HEK293 (cell line): ENCODE results near the gene MAPK14.

Experiments used
- CTCF ChIA-PET: fragments of 350-600 bp; formaldehyde crosslinking; extraction: SDS; loops from one replicate; lab custom pipeline; 2021; ENCODE audit warnings: antibody characterized with exemption; lab: Yijun Ruan, JAX
- POLR2A ChIA-PET: fragments of 300-600 bp; formaldehyde crosslinking; extraction: SDS; loops from one replicate; lab custom pipeline; 2020; ENCODE audit warnings: antibody characterized with exemption, inconsistent platforms; lab: Yijun Ruan, JAX
- H3K27ac ChIP-seq: fragments of 200-500 bp; sonication (Bioruptor generic); 2 replicates; pipeline ENCODE4 v1.5.1; 2014; ENCODE audit warnings: low read depth, low read length, control low read depth, inconsistent platforms; ENCODE audit errors: extremely low read depth
- H3K36me3 ChIP-seq, 2 experiments: fragments of 200-500 bp in 1 of 2; sonication (Bioruptor generic) in 1 of 2; 1 replicate in 1 of 2; 2 replicates in 1 of 2; pipeline ENCODE4 v1.5.1; 2014 to 2017; ENCODE audit warnings: inconsistent platforms in 2 of 2, low read length in 2 of 2; ENCODE audit not compliant: control insufficient read depth in 2 of 2, insufficient read depth in 1 of 2
- H3K4me1 ChIP-seq: fragments of 200-500 bp; sonication (Bioruptor generic); 2 replicates; pipeline ENCODE4 v1.5.1; 2014; ENCODE audit warnings: mild to moderate bottlenecking, low read length, inconsistent platforms; ENCODE audit not compliant: control insufficient read depth, insufficient read depth
- H3K4me3 ChIP-seq: 2 replicates; pipeline ENCODE4 v1.5.1; 2011; ENCODE audit warnings: low read depth, mild to moderate bottlenecking, control low read depth, low read length, moderate library complexity
- H3K9me3 ChIP-seq: fragments of 200-500 bp; sonication (Bioruptor generic); 2 replicates; pipeline ENCODE4 v1.5.1; 2014; ENCODE audit warnings: low read depth, low read length, inconsistent platforms; ENCODE audit not compliant: control insufficient read depth, insufficient read depth
- GLI4 ChIP-seq: fragments of 450-650 bp; formaldehyde crosslinking; IDR thresholded peaks from 2 replicates; pipeline ENCODE4 v1.5.1; 2016; ENCODE audit warnings: missing biosample characterization, missing genetic modification characterization
- HOXD13 ChIP-seq: sonication (generic); formaldehyde crosslinking; IDR thresholded peaks from 2 replicates; pipeline ENCODE4 v1.8.0; 2022; ENCODE audit warnings: missing genetic modification reagents, borderline replicate concordance
- MYNN ChIP-seq: fragments of 450-650 bp; formaldehyde crosslinking; IDR thresholded peaks from 2 replicates; pipeline ENCODE4 v1.5.1; 2016; ENCODE audit warnings: missing biosample characterization, missing genetic modification characterization, borderline replicate concordance
- MZF1 ChIP-seq: fragments of 450-650 bp; formaldehyde crosslinking; IDR thresholded peaks from 2 replicates; pipeline ENCODE4 v1.5.1; 2017; ENCODE audit warnings: missing biosample characterization, missing genetic modification characterization, borderline replicate concordance
- OSR2 ChIP-seq: fragments of 450-650 bp; formaldehyde crosslinking; IDR thresholded peaks from 2 replicates; pipeline ENCODE4 v1.5.1; 2016; ENCODE audit warnings: missing biosample characterization, missing genetic modification characterization
- SCRT1 ChIP-seq: fragments of 450-650 bp; formaldehyde crosslinking; IDR thresholded peaks from 2 replicates; pipeline ENCODE4 v1.5.1; 2016; ENCODE audit warnings: missing biosample characterization, missing genetic modification characterization, borderline replicate concordance
- ZFP3 ChIP-seq: fragments of 450-650 bp; formaldehyde crosslinking; IDR thresholded peaks from 2 replicates; pipeline ENCODE4 v1.5.1; 2016; ENCODE audit warnings: low read depth, missing biosample characterization, missing genetic modification characterization
- ZFP69B ChIP-seq: fragments of 450-650 bp; formaldehyde crosslinking; IDR thresholded peaks from 2 replicates; pipeline ENCODE4 v1.5.1; 2016; ENCODE audit warnings: missing biosample characterization, missing genetic modification characterization
- ZIC2 ChIP-seq: fragments of 450-650 bp; formaldehyde crosslinking; IDR thresholded peaks from 2 replicates; pipeline ENCODE4 v1.5.1; 2016; ENCODE audit warnings: missing biosample characterization, missing genetic modification characterization
- ZNF239 ChIP-seq: fragments of 450-650 bp; formaldehyde crosslinking; IDR thresholded peaks from 2 replicates; pipeline ENCODE4 v1.5.1; 2016; ENCODE audit warnings: missing biosample characterization, missing genetic modification characterization
- ZNF266 ChIP-seq: fragments of 450-650 bp; formaldehyde crosslinking; IDR thresholded peaks from 2 replicates; pipeline ENCODE4 v1.5.1; 2016; ENCODE audit warnings: missing biosample characterization, missing genetic modification characterization, low read depth
- ZNF335 ChIP-seq: fragments of 450-650 bp; formaldehyde crosslinking; conservative IDR thresholded peaks from 2 replicates; pipeline ENCODE4 v1.5.1; 2016; ENCODE audit warnings: missing biosample characterization, missing genetic modification characterization
- ZNF501 ChIP-seq: fragments of 450-650 bp; formaldehyde crosslinking; IDR thresholded peaks from 2 replicates; pipeline ENCODE4 v1.5.1; 2016; ENCODE audit warnings: missing biosample characterization, missing genetic modification characterization
- ZNF561 ChIP-seq: fragments of 450-650 bp; IDR thresholded peaks from 2 replicates; pipeline ENCODE4 v1.5.1; 2018; ENCODE audit warnings: missing biosample characterization, missing genetic modification characterization, borderline replicate concordance
- ZNF701 ChIP-seq: fragments of 450-650 bp; formaldehyde crosslinking; IDR thresholded peaks from 2 replicates; pipeline ENCODE4 v1.5.1; 2016; ENCODE audit warnings: missing biosample characterization, missing genetic modification characterization
- ZSCAN4 ChIP-seq: fragments of 450-650 bp; formaldehyde crosslinking; IDR thresholded peaks from 2 replicates; pipeline ENCODE4 v1.5.1; 2017; ENCODE audit warnings: missing biosample characterization, missing genetic modification characterization
- TF ChIP-seq, protein P1 (sequence below): fragments of 450-650 bp; formaldehyde crosslinking; IDR thresholded peaks from 2 replicates; pipeline ENCODE4 v1.5.1; 2016; ENCODE audit warnings: missing biosample characterization, missing genetic modification characterization, borderline replicate concordance
- TF ChIP-seq, protein P2 (sequence below): fragments of 450-650 bp; formaldehyde crosslinking; IDR thresholded peaks from 2 replicates; pipeline ENCODE4 v1.5.1; 2016; ENCODE audit warnings: missing biosample characterization, missing genetic modification characterization
- TF ChIP-seq, protein P3 (sequence below): fragments of 450-650 bp; formaldehyde crosslinking; conservative IDR thresholded peaks from 2 replicates; pipeline ENCODE4 v1.5.1; 2016; ENCODE audit warnings: low read depth, missing biosample characterization, missing genetic modification characterization

The MAPK14 gene

GRCh38 chr6:36141961-36142360 is 114.4 kb downstream of the MAPK14 start:
- H3K36me3 ChIP-seq: peaks cover 0 to 11% of the 10 kb centered on the region in 2 experiments; a peak in 1 of 3 replicates
- no peak overlapping the region for H3K4me3 ChIP-seq
- no peaks in the 10 kb centered on the region for H3K4me1 ChIP-seq
- CTCF ChIA-PET: interaction anchor here (0.6 to 1.1 kb wide), 3 partner anchors 19 to 211 kb away, joined by 3 to 5 read pairs (median 4); no protein-coding TSS in a partner anchor
- TF ChIP-seq HOXD13 (CRISPR knock-in tag): no peak
- TF ChIP-seq ZFP69B (tag by site-specific recombination): no peak
- no peak for TF ChIP-seq ZSCAN4 (tag by site-specific recombination)
- TF ChIP-seq OSR2 (tag by site-specific recombination): no peak
- TF ChIP-seq SCRT1 (tag by site-specific recombination): no peak
- TF ChIP-seq ZFP3 (tag by site-specific recombination): no peak
- peak; percentile 85; the same call in 1 of the 2 replicates for TF ChIP-seq ZNF239 (tag by site-specific recombination)
- TF ChIP-seq, protein P1, sequence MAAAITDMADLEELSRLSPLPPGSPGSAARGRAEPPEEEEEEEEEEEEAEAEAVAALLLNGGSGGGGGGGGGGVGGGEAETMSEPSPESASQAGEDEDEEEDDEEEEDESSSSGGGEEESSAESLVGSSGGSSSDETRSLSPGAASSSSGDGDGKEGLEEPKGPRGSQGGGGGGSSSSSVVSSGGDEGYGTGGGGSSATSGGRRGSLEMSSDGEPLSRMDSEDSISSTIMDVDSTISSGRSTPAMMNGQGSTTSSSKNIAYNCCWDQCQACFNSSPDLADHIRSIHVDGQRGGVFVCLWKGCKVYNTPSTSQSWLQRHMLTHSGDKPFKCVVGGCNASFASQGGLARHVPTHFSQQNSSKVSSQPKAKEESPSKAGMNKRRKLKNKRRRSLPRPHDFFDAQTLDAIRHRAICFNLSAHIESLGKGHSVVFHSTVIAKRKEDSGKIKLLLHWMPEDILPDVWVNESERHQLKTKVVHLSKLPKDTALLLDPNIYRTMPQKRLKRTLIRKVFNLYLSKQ (tag by site-specific recombination): no peak
- no peaks in the 10 kb centered on the region for H3K9me3 ChIP-seq
- POLR2A ChIA-PET: no interaction called here
- no peak overlapping the region for H3K27ac ChIP-seq

GRCh38 chr6:36142971-36143838 is 115.6 kb downstream of the MAPK14 start:
- Histone ChIP-seq H3K4me3 (no peak overlapping the region), H3K9me3 (no peaks in the 10 kb centered on the region), H3K27ac (no peak overlapping the region), H3K36me3 (peaks cover 0 to 9% of the 10 kb centered on the region in 2 experiments; a peak in 1 of 3 replicates), H3K4me1 (no peaks in the 10 kb centered on the region)
- ChIA-PET POLR2A (no interaction called here), CTCF (interaction anchor here (0.5 to 1.1 kb wide), 2 partner anchors 10 to 1310 kb away, joined by 3 read pairs; no protein-coding TSS in a partner anchor)
- TF ChIP-seq ZNF701 (tag by site-specific recombination) (no peak), GLI4 (tag by site-specific recombination) (no peak), ZNF266 (tag by site-specific recombination) (no peak), ZNF501 (tag by site-specific recombination) (no peak), MYNN (tag by site-specific recombination) (no peak), SCRT1 (tag by site-specific recombination) (no peak), ZNF561 (tag by site-specific recombination) (no peak), ZIC2 (tag by site-specific recombination) (no peak), MZF1 (tag by site-specific recombination) (no peak), HOXD13 (CRISPR knock-in tag) (no peak), ZNF335 (tag by site-specific recombination) (no peak)
- TF ChIP-seq, protein P2, sequence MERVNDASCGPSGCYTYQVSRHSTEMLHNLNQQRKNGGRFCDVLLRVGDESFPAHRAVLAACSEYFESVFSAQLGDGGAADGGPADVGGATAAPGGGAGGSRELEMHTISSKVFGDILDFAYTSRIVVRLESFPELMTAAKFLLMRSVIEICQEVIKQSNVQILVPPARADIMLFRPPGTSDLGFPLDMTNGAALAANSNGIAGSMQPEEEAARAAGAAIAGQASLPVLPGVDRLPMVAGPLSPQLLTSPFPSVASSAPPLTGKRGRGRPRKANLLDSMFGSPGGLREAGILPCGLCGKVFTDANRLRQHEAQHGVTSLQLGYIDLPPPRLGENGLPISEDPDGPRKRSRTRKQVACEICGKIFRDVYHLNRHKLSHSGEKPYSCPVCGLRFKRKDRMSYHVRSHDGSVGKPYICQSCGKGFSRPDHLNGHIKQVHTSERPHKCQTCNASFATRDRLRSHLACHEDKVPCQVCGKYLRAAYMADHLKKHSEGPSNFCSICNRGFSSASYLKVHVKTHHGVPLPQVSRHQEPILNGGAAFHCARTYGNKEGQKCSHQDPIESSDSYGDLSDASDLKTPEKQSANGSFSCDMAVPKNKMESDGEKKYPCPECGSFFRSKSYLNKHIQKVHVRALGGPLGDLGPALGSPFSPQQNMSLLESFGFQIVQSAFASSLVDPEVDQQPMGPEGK: no peak
- TF ChIP-seq, protein P3, sequence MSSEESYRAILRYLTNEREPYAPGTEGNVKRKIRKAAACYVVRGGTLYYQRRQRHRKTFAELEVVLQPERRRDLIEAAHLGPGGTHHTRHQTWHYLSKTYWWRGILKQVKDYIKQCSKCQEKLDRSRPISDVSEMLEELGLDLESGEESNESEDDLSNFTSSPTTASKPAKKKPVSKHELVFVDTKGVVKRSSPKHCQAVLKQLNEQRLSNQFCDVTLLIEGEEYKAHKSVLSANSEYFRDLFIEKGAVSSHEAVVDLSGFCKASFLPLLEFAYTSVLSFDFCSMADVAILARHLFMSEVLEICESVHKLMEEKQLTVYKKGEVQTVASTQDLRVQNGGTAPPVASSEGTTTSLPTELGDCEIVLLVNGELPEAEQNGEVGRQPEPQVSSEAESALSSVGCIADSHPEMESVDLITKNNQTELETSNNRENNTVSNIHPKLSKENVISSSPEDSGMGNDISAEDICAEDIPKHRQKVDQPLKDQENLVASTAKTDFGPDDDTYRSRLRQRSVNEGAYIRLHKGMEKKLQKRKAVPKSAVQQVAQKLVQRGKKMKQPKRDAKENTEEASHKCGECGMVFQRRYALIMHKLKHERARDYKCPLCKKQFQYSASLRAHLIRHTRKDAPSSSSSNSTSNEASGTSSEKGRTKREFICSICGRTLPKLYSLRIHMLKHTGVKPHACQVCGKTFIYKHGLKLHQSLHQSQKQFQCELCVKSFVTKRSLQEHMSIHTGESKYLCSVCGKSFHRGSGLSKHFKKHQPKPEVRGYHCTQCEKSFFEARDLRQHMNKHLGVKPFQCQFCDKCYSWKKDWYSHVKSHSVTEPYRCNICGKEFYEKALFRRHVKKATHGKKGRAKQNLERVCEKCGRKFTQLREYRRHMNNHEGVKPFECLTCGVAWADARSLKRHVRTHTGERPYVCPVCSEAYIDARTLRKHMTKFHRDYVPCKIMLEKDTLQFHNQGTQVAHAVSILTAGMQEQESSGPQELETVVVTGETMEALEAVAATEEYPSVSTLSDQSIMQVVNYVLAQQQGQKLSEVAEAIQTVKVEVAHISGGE: no peak
